B cell (primary cell): Measurements from ENCODE around the gene TCP11L2. TPM values are rescaled to one million over a fixed set of nuclear protein-coding genes. Genes with fewer than 3 reads are reported as not detected.

Experiments used
- ATAC-seq: fragments of 200-7000 bp; cut with Tn5 transposase; one replicate; pipeline ENCODE4 v1.10.0; 2021; ENCODE audit warnings: low read depth, mild to moderate bottlenecking, moderate number of reproducible peaks, moderate library complexity
- CTCF ChIA-PET: fragments of 350-600 bp; sonication (Branson Sonifier 250); formaldehyde crosslinking; loops from one replicate; lab custom pipeline; 2021; ENCODE audit warnings: antibody characterized with exemption, inconsistent platforms; lab: Charles Lee
- POLR2A ChIA-PET: fragments of 350-600 bp; sonication (Branson Sonifier 250); formaldehyde crosslinking; loops from one replicate; lab custom pipeline; 2021; ENCODE audit warnings: antibody characterized with exemption; lab: Charles Lee
- DNase-seq: peaks from one replicate; pipeline ENCODE4 v3.0.0; 2013
- H2AFZ ChIP-seq: 2 replicates; pipeline ENCODE4 v1.6.1; 2012; ENCODE audit warnings: mild to moderate bottlenecking, low read depth, low read length; ENCODE audit not compliant: insufficient read depth, poor library complexity, severe bottlenecking
- H3K27ac ChIP-seq, 2 donors: 1 replicate in 1 of 2; 2 replicates in 1 of 2; pipeline ENCODE4 v1.5.1; 2012 to 2013; ENCODE audit warnings: low read length in 2 of 2, mild to moderate bottlenecking in 2 of 2, moderate library complexity in 1 of 2
- H3K27me3 ChIP-seq, 4 experiments: fragments of 200-600 bp in 1 of 4; sonication (generic) in 1 of 4; replicated peaks in 1 of 4; 1 replicate in 2 of 4; 2 replicates in 2 of 4; pipeline versions ENCODE4 v1.6.1 to v1.7.0; 2013 to 2016; ENCODE audit warnings: low read length in 3 of 4, mild to moderate bottlenecking in 2 of 4, mixed read lengths in 1 of 4, moderate library complexity in 1 of 4; ENCODE audit not compliant: insufficient read depth in 4 of 4, control insufficient read depth in 3 of 4; ENCODE audit errors: control extremely low read depth in 1 of 4
- H3K36me3 ChIP-seq, 2 experiments: replicated peaks in 1 of 2; 1 replicate in 1 of 2; 2 replicates in 1 of 2; pipeline versions ENCODE4 v1.6.1 to v1.7.1; 2013; ENCODE audit warnings: low read length in 1 of 2; ENCODE audit not compliant: insufficient read depth in 2 of 2, control insufficient read depth in 1 of 2; ENCODE audit errors: control extremely low read depth in 1 of 2, extremely low read depth in 1 of 2
- H3K4me1 ChIP-seq, 2 donors: fragments of 200-600 bp in 1 of 2; sonication (generic) in 1 of 2; 1 replicate in 1 of 2; 2 replicates in 1 of 2; pipeline versions ENCODE4 v1.5.1 to v1.6.1; 2013 to 2017; ENCODE audit warnings: low read length in 2 of 2; ENCODE audit not compliant: control insufficient read depth in 2 of 2, insufficient read depth in 2 of 2
- H3K4me2 ChIP-seq: replicated peaks from 2 replicates; pipeline ENCODE3; 2012; ENCODE audit warnings: mild to moderate bottlenecking, low read depth, low read length; ENCODE audit not compliant: poor library complexity, severe bottlenecking
- H3K4me3 ChIP-seq, 5 experiments: fragments of 200-600 bp in 1 of 5; sonication (generic) in 1 of 5; 1 replicate in 3 of 5; 2 replicates in 2 of 5; pipeline versions ENCODE4 v1.5.1 to v1.7.0; 2011 to 2016; ENCODE audit warnings: low read length in 4 of 5, mild to moderate bottlenecking in 4 of 5, low read depth in 2 of 5, control low read depth in 1 of 5, moderate library complexity in 1 of 5; ENCODE audit not compliant: insufficient read depth in 1 of 5; ENCODE audit errors: control extremely low read depth in 1 of 5, extremely low read depth in 1 of 5
- H3K79me2 ChIP-seq: fragments of 200-600 bp; sonication (generic); one replicate; pipeline ENCODE4 v1.6.0; 2016; ENCODE audit warnings: low read length; ENCODE audit not compliant: control insufficient read depth, insufficient read depth
- H3K9ac ChIP-seq: fragments of 200-600 bp; sonication (generic); 2 replicates; pipeline ENCODE4 v1.6.1; 2017; ENCODE audit warnings: mild to moderate bottlenecking, low read length, moderate library complexity
- H3K9me3 ChIP-seq, 3 donors: one replicate each; pipeline versions ENCODE4 v1.6.1 to v1.7.1; 2013; ENCODE audit warnings: low read length in 2 of 3; ENCODE audit not compliant: control insufficient read depth in 2 of 3, insufficient read depth in 1 of 3; ENCODE audit errors: control extremely low read depth in 1 of 3
- H4K20me1 ChIP-seq: 2 replicates; pipeline ENCODE4 v1.6.0; 2012; ENCODE audit warnings: mild to moderate bottlenecking, low read length; ENCODE audit not compliant: insufficient read depth, control insufficient read depth, poor library complexity, severe bottlenecking
- H3K27ac Mint-ChIP-seq: one replicate; pipeline ENCODE4 v1.8.0; 2021; ENCODE audit warnings: mixed read lengths
- H3K27me3 Mint-ChIP-seq: one replicate; pipeline ENCODE4 v1.8.0; 2021; ENCODE audit warnings: mixed read lengths
- H3K4me1 Mint-ChIP-seq: one replicate; pipeline ENCODE4 v1.8.0; 2021; ENCODE audit warnings: mixed read lengths
- H3K4me3 Mint-ChIP-seq: one replicate; pipeline ENCODE4 v1.8.0; 2021; ENCODE audit warnings: mixed read lengths
- H3K9me3 Mint-ChIP-seq: one replicate; pipeline ENCODE4 v1.8.0; 2022; ENCODE audit warnings: mixed read lengths; ENCODE audit not compliant: insufficient read depth
- EZH2 ChIP-seq: IDR thresholded peaks from 2 replicates; pipeline ENCODE4 v1.6.1; 2012; ENCODE audit warnings: borderline replicate concordance, low read depth, mild to moderate bottlenecking, moderate library complexity, low read length; ENCODE audit not compliant: insufficient read depth, poor library complexity, severe bottlenecking
- WGBS: methylation state at CpG from one replicate; pipeline ENCODE4 v1.1.5; 2013; ENCODE audit warnings: missing lambda C conversion rate; ENCODE audit not compliant: insufficient coverage; 5-methylcytosine and 5-hydroxymethylcytosine counted together
- intact Hi-C: fragments of 100-400 bp; cut with micrococcal nuclease; formaldehyde crosslinking; loops from one replicate; pipeline ENCODE4 v1.10.0; 2022
- polyA plus RNA-seq: library from polyadenylated mRNA; depleted of rRNA; stranded (reverse); fragments of >200 nt; gene quantifications from 2 replicates; pipeline ENCODE4 v1.2.3, GENCODE V29; 2012
- total RNA-seq, 2 donors: library from RNA; stranded (reverse); fragments of 120-200 nt in 1 of 2; gene quantifications; 1 replicate in 1 of 2; 2 replicates in 1 of 2; pipeline versions ENCODE4 v1.2.3 to v1.2.4, GENCODE V29; 2013 to 2022
- TF ChIP-seq, protein P1 (sequence below): fragments of 200-600 bp; IDR thresholded peaks from one replicate; pipeline ENCODE4 v1.8.0; 2022; ENCODE audit warnings: antibody characterized with exemption, mild to moderate bottlenecking

TCP11L2 gene
- total and polyA plus RNA-seq, 2 donors (not counting 1 experiment from before 2014, with no cell fraction given): 30.4 to 306 TPM

DNA sequence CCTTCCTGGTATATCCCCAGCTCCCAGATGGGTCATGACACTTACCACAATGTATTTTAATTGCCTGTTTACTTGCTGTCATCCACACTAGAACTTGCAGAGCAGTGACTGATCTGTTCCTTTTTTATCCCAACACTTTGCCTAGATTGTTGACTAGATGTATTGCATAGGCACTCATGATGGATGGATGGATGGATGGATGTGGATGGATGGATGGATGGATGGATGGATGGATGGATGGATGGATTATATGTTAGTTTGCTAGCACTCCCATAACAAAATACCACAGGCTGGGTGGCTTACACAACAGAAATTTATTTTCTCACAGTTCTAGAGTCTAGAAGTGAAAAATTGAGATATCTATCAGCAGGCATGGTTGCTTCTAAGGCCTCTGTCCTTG lies 46.0 kb upstream of the TCP11L2 start:
- H3K4me1 ChIP-seq: peaks cover 4% of the 10 kb centered on the region in 2 donors
- H3K27ac ChIP-seq: no peak overlapping the region
- ChIA-PET CTCF (interaction anchor here (1.5 to 9.0 kb wide), 2 partner anchors 22 to 27 kb away, joined by 3 to 58 read pairs; no protein-coding TSS in a partner anchor), POLR2A (interaction anchor here (0.5 kb wide), 1 partner anchor 18 kb away, joined by 4 read pairs; no protein-coding TSS in a partner anchor)
- ATAC-seq: no peak
- peaks cover 0 to 10% (median 0%) of the 10 kb centered on the region in 4 experiments for H3K27me3 ChIP-seq
- no peak for DNase-seq
- intact Hi-C loops: no loop called here
- no peaks in the 10 kb centered on the region for H3K36me3 ChIP-seq
- no peak for TF ChIP-seq EZH2
- TF ChIP-seq, protein P1, sequence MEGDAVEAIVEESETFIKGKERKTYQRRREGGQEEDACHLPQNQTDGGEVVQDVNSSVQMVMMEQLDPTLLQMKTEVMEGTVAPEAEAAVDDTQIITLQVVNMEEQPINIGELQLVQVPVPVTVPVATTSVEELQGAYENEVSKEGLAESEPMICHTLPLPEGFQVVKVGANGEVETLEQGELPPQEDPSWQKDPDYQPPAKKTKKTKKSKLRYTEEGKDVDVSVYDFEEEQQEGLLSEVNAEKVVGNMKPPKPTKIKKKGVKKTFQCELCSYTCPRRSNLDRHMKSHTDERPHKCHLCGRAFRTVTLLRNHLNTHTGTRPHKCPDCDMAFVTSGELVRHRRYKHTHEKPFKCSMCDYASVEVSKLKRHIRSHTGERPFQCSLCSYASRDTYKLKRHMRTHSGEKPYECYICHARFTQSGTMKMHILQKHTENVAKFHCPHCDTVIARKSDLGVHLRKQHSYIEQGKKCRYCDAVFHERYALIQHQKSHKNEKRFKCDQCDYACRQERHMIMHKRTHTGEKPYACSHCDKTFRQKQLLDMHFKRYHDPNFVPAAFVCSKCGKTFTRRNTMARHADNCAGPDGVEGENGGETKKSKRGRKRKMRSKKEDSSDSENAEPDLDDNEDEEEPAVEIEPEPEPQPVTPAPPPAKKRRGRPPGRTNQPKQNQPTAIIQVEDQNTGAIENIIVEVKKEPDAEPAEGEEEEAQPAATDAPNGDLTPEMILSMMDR: no peak
- no peak overlapping the region for H3K4me3 Mint-ChIP-seq
- H3K4me3 ChIP-seq: no peak overlapping the region
- H3K9me3 ChIP-seq: peaks cover 0 to 3% (median 0%) of the 10 kb centered on the region in 3 donors
- no peak overlapping the region for H3K27ac Mint-ChIP-seq
- peaks cover 12% of the 10 kb centered on the region for H3K4me1 Mint-ChIP-seq
- H2AFZ ChIP-seq: no peak overlapping the region
- no peaks in the 10 kb centered on the region for H4K20me1 ChIP-seq
- H3K9me3 Mint-ChIP-seq: no peaks in the 10 kb centered on the region
- H3K27me3 Mint-ChIP-seq: no peaks in the 10 kb centered on the region
- H3K4me2 ChIP-seq: no peak overlapping the region
- H3K9ac ChIP-seq: no peak overlapping the region
- no peaks in the 10 kb centered on the region for H3K79me2 ChIP-seq

DNA sequence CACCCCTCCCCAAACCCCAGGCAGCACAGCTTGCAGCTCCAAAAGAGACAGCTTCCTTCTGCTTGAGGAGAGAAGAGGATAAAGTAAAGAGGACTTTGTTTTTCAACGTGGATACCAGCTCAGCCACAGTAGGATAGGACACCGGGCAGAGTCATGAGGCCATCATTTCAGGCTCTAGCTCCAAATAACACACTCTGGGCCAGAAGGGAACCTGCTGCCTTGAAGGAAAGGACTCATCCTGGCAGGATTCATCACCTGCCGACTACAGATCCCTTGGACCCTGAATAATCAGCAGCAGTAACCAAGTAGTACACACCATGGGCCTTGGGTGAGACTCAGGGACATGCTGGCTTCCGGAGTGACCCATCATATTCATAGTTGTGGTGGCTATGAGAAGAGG lies 44.3 kb upstream of the TCP11L2 start:
- peaks cover 0 to 4% of the 10 kb centered on the region in 2 donors for H3K4me1 ChIP-seq
- Mint-ChIP-seq H3K4me3 (no peak overlapping the region), H3K27me3 (peaks cover 4% of the 10 kb centered on the region), H3K9me3 (no peaks in the 10 kb centered on the region), H3K4me1 (peaks cover 4% of the 10 kb centered on the region), H3K27ac (no peak overlapping the region)
- H3K9ac ChIP-seq: no peak overlapping the region
- H3K4me3 ChIP-seq: no peak overlapping the region
- H3K9me3 ChIP-seq: peaks cover 0 to 3% (median 0%) of the 10 kb centered on the region in 3 donors
- no peaks in the 10 kb centered on the region for H3K79me2 ChIP-seq
- TF ChIP-seq EZH2: no peak
- TF ChIP-seq, protein P1: no peak
- H2AFZ ChIP-seq: no peak overlapping the region
- H4K20me1 ChIP-seq: no peaks in the 10 kb centered on the region
- peaks cover 0 to 10% (median 0%) of the 10 kb centered on the region in 4 experiments for H3K27me3 ChIP-seq
- no peak overlapping the region for H3K27ac ChIP-seq
- DNase-seq: no peak
- H3K4me2 ChIP-seq: no peak overlapping the region
- CTCF ChIA-PET: interaction anchor here (1.2 kb wide), 1 partner anchor 21 kb away, joined by 4 read pairs; no protein-coding TSS in a partner anchor
- intact Hi-C loops: no loop called here
- H3K36me3 ChIP-seq: no peaks in the 10 kb centered on the region
- 96% methylated on average over 3 of the region's 4 CpGs for WGBS
- POLR2A ChIA-PET: no interaction called here
- no peak for ATAC-seq
